Fibroblast of lung (primary cell): ENCODE data around the gene SEMA4D.

Experiments
- EZH2 ChIP-seq: IDR thresholded peaks from 2 replicates; pipeline ENCODE4 v1.5.1; 2012; ENCODE audit warnings: low read length, control low read depth, mild to moderate bottlenecking; ENCODE audit errors: missing control alignments
- TF ChIP-seq, protein P1 (sequence below), 2 donors: IDR thresholded peaks in 1 of 2; conservative IDR thresholded peaks in 1 of 2; 1 replicate in 1 of 2; 2 replicates in 1 of 2; pipeline ENCODE4 v1.5.1; 2011 to 2012; ENCODE audit warnings: low read length in 2 of 2, control low read depth in 1 of 2, inconsistent platforms in 1 of 2, low read depth in 1 of 2, mild to moderate bottlenecking in 1 of 2

DNA sequence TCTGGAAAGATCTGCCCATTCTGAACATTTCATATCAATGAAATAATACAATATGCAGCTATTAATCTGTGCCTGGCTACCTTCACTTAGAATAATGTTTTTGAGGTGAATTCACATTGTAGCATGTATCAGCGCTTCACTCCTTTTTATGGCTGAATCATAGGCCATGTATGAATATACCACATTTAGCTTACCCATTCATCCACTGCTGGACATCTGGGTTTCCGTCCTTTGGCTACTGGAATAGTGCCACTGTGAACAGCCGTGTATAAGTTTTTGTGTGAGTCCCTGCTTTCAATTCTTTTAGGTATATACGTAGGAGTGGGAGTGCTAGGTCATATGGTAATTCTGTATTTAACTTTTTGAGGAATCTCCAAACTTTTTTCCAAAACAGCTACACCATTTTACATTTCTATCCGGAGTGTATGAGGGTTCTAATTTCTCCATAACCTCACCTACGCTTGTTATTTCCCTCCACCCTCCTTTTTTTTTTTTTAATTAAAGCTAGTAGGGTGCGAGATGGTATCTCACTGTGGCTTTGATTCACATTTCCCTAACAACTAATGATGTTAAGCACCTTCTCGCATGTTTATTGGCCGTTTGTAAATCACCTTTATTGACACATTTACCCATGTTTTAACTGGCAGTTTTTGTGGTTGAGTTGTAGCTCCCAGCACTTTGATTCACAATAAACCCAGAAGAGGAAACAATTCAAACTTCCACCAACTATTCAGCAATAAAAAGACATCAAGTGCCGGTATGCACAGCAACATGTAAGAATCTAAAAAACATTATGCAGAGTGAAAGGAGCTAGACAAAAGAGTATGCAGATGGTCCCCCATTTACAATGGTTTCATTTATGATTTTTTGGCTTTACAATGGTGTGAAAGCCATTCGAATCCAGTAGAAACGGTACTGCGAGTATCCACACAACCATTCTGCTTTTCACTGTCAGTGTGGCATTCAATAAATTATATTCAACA is 8.1 kb downstream of the SEMA4D start:
- TF ChIP-seq, protein P1, sequence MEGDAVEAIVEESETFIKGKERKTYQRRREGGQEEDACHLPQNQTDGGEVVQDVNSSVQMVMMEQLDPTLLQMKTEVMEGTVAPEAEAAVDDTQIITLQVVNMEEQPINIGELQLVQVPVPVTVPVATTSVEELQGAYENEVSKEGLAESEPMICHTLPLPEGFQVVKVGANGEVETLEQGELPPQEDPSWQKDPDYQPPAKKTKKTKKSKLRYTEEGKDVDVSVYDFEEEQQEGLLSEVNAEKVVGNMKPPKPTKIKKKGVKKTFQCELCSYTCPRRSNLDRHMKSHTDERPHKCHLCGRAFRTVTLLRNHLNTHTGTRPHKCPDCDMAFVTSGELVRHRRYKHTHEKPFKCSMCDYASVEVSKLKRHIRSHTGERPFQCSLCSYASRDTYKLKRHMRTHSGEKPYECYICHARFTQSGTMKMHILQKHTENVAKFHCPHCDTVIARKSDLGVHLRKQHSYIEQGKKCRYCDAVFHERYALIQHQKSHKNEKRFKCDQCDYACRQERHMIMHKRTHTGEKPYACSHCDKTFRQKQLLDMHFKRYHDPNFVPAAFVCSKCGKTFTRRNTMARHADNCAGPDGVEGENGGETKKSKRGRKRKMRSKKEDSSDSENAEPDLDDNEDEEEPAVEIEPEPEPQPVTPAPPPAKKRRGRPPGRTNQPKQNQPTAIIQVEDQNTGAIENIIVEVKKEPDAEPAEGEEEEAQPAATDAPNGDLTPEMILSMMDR (conservative IDR thresholded peaks at IDR 0.05 in 1 of 2, IDR thresholded peaks at IDR 0.05 in 1 of 2; ENCODE audit: low read depth in 1 of 2, low read length in 2 of 2) = no peak
- no peak for TF ChIP-seq EZH2
